ENCODE measurements around the gene PAIP1.

The PAIP1 gene

GRCh38 chr5:43569236-43569746 is 12.4 kb upstream of the PAIP1 start:
- Histone ChIP-seq H2AFZ (ENCODE audit: low read depth, low read length) (no peak overlapping the region), H4K20me1 (ENCODE audit: insufficient read depth, low read length) (no peaks in the 10 kb centered on the region), H3K9me3 (ENCODE audit: insufficient read depth, low read length) (no peaks in the 10 kb centered on the region), H3K79me2 (ENCODE audit: low read length) (no peaks in the 10 kb centered on the region), H3K4me1 (ENCODE audit: low read length) (peaks cover 5% of the 10 kb centered on the region; the same call in 1 of the 2 replicates), H3K36me3 (replicated peaks; ENCODE audit: low read depth, low read length) (no peaks in the 10 kb centered on the region), H3K27me3 (ENCODE audit: low read depth, low read length) (no peaks in the 10 kb centered on the region), H3K9ac (ENCODE audit: low read length) (no peak overlapping the region), H3K4me3 (ENCODE audit: low read length) (no peak overlapping the region), H3K4me2 (ENCODE audit: low read length) (no peak overlapping the region), H3K27ac (ENCODE audit: low read length) (no peak overlapping the region)
- no peak for TF ChIP-seq EZH2phosphoT487 (IDR thresholded peaks at IDR 0.05; ENCODE audit: low read depth)
- TF ChIP-seq CTCF (IDR thresholded peaks at IDR 0.05; ENCODE audit: low read depth, low read length) = no peak

DNA sequence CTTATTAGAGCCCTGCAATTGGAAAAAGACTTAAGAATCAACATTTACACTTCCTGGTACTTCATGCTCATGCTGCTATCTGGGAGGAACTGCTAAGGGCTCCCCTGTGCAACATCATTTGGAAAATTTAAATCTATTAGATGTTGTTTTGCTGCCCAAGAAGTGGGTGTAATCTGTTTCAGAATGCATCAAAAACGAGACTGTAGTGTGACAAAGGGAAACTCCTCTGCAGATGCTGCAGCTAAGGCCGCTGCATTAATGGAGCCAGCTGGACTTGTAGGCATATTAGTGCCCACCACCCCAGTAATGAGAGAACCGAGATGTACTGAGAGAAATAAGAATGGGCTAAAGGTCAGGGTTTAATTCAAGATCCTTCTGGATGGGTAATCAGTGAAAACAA is 11.1 kb upstream of the PAIP1 start:
- Histone ChIP-seq H4K20me1 (ENCODE audit: insufficient read depth, low read length) (no peaks in the 10 kb centered on the region), H3K9me3 (ENCODE audit: insufficient read depth, low read length) (no peaks in the 10 kb centered on the region), H3K27ac (ENCODE audit: low read length) (no peak overlapping the region), H3K4me1 (ENCODE audit: low read length) (peaks cover 5% of the 10 kb centered on the region; the same call in 1 of the 2 replicates), H3K4me3 (ENCODE audit: low read length) (no peak overlapping the region), H3K9ac (ENCODE audit: low read length) (no peak overlapping the region), H3K79me2 (ENCODE audit: low read length) (no peaks in the 10 kb centered on the region), H3K27me3 (ENCODE audit: low read depth, low read length) (no peaks in the 10 kb centered on the region), H2AFZ (ENCODE audit: low read depth, low read length) (no peak overlapping the region), H3K36me3 (replicated peaks; ENCODE audit: low read depth, low read length) (no peaks in the 10 kb centered on the region), H3K4me2 (ENCODE audit: low read length) (no peak overlapping the region)
- TF ChIP-seq EZH2phosphoT487 (IDR thresholded peaks at IDR 0.05; ENCODE audit: low read depth) (no peak), CTCF (IDR thresholded peaks at IDR 0.05; ENCODE audit: low read depth, low read length) (no peak)

DNA sequence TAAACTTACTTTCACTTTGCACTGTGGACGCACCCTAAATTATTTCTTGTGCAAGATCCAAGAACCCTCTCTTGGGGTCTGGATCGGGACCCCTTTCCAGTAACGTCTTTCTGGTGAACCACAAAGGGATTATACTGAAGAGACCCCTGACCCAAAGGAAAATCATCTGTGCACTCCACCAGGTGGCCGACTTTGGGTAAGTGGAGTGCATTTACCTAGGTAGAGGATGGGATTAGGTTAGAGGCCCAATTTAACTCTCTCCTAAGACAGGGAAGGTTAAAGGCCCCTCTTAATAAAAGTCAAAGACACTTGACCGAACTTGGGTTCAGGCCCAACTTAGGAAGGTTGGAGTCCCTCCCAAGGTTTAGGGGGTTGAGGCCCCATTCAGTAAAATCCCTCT is 8.2 kb upstream of the PAIP1 start:
- Histone ChIP-seq H3K9ac (ENCODE audit: low read length) (no peak overlapping the region), H4K20me1 (ENCODE audit: insufficient read depth, low read length) (no peaks in the 10 kb centered on the region), H3K9me3 (ENCODE audit: insufficient read depth, low read length) (no peaks in the 10 kb centered on the region), H2AFZ (ENCODE audit: low read depth, low read length) (no peak overlapping the region), H3K4me3 (ENCODE audit: low read length) (no peak overlapping the region), H3K4me1 (ENCODE audit: low read length) (peaks cover 19% of the 10 kb centered on the region), H3K27ac (ENCODE audit: low read length) (no peak overlapping the region), H3K79me2 (ENCODE audit: low read length) (no peaks in the 10 kb centered on the region), H3K36me3 (replicated peaks; ENCODE audit: low read depth, low read length) (no peaks in the 10 kb centered on the region), H3K4me2 (ENCODE audit: low read length) (no peak overlapping the region), H3K27me3 (ENCODE audit: low read depth, low read length) (no peaks in the 10 kb centered on the region)
- no peak for TF ChIP-seq CTCF (IDR thresholded peaks at IDR 0.05; ENCODE audit: low read depth, low read length)
- no peak for TF ChIP-seq EZH2phosphoT487 (IDR thresholded peaks at IDR 0.05; ENCODE audit: low read depth)

DNA sequence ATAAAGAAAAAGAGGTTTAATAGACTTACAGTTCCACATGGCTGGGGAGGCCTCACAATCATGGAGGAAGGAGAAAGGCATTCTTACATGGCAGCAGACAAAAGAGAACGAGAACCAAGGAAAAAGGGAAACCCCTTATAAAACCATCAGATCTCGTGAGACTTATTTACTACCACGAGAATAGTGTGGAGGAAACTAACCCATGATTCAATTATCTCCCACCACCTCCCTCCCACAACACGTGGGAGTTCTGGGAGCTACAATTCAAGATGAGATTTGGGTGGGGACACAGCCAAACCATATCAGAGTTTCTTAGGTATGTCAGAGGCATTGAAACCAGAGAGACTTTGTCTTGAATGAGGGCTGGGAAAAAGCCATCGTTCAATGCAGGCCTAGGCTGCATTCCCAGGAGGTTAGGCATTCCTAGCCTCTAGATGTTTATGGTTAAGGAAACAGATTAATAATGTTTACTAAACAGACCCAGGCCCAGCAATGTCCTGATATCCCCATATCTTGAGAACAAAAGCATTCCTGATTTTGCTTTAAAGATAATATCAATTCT is 7.5 kb upstream of the PAIP1 start:
- no peak for TF ChIP-seq EZH2phosphoT487 (IDR thresholded peaks at IDR 0.05; ENCODE audit: low read depth)
- no peak for TF ChIP-seq CTCF (IDR thresholded peaks at IDR 0.05; ENCODE audit: low read depth, low read length)
- Histone ChIP-seq H2AFZ (ENCODE audit: low read depth, low read length) (no peak overlapping the region), H3K4me3 (ENCODE audit: low read length) (no peak overlapping the region), H3K9me3 (ENCODE audit: insufficient read depth, low read length) (no peaks in the 10 kb centered on the region), H3K9ac (ENCODE audit: low read length) (no peak overlapping the region), H3K36me3 (replicated peaks; ENCODE audit: low read depth, low read length) (no peaks in the 10 kb centered on the region), H4K20me1 (ENCODE audit: insufficient read depth, low read length) (no peaks in the 10 kb centered on the region), H3K4me2 (ENCODE audit: low read length) (no peak overlapping the region), H3K4me1 (ENCODE audit: low read length) (peaks cover 24% of the 10 kb centered on the region), H3K27ac (ENCODE audit: low read length) (no peak overlapping the region), H3K27me3 (ENCODE audit: low read depth, low read length) (no peaks in the 10 kb centered on the region), H3K79me2 (ENCODE audit: low read length) (no peaks in the 10 kb centered on the region)
